ENCODE measurements around the gene ACTMAP. TPM values are rescaled to one million over a fixed set of nuclear protein-coding genes. Genes with fewer than 3 reads are reported as not detected.

The ACTMAP gene
- total RNA-seq, 1 experiment from 2014 or later, result 5.5 TPM

GRCh38 chr19:40798683-40799557 lies 48.6 kb upstream of the ACTMAP start, which contains the start of gene EGLN2:
EGLN2 (plus strand) TSS chr19:40799191; CDS start chr19:40800573, 1,382 bp downstream.
- H3K36me3 ChIP-seq (ENCODE audit: control insufficient read depth, insufficient read depth, low read length), result peaks cover 2% of the 10 kb centered on the region; the same call in 1 of the 2 replicates
- intact Hi-C loops (cut with micrococcal nuclease; ENCODE audit: unreplicated experiment) (no loop called here), in situ Hi-C loops (cut with HindIII; ENCODE audit: low pct_unique_long_range_greater_than_20kb, low sequenced_read_pairs) (no loop called here)
- H3K4me1 ChIP-seq (ENCODE audit: control insufficient read depth, insufficient read depth, low read length), result peaks cover 31% of the 10 kb centered on the region
- peak; percentile 6; the same call in 1 of the 2 replicates for TF ChIP-seq CTCF (IDR thresholded peaks at IDR 0.05)
- no peak for TF ChIP-seq REST (IDR thresholded peaks at IDR 0.05; ENCODE audit: insufficient read depth in 1 of 2, low read depth in 2 of 2, low read length in 1 of 2)
- TF ChIP-seq TCF7L2 (IDR thresholded peaks at IDR 0.05; ENCODE audit: low read depth, low read length), result no peak
- TF ChIP-seq POLR2AphosphoS5 (IDR thresholded peaks at IDR 0.05; ENCODE audit: low read depth, low read length), result no peak
- no peak for TF ChIP-seq SIN3A (IDR thresholded peaks at IDR 0.05; ENCODE audit: borderline replicate concordance, insufficient read depth, low read depth, low read length)
- CTCF ChIA-PET, result interaction anchor here (0.6 to 0.7 kb wide), 2 partner anchors 21 to 339 kb away, joined by 3 read pairs; no protein-coding TSS in a partner anchor
- peak within 1 kb of the TSS; percentile 65 to 76 for H3K4me3 ChIP-seq (ENCODE audit: low read depth in 2 of 2, low read length in 2 of 2)
- POLR2A ChIA-PET, result no interaction called here
- no TSS peak for BruUV-seq (replicated peaks)
- ATAC-seq, result peak; percentile 92
- DNase-seq (ENCODE audit: low read depth, low spot score), result peak; percentile 87
- H3K9me3 ChIP-seq (ENCODE audit: control insufficient read depth, insufficient read depth, low read depth, low read length), result no peaks in the 10 kb centered on the region
- H3K27me3 ChIP-seq (ENCODE audit: control insufficient read depth, insufficient read depth, low read length), result no peaks in the 10 kb centered on the region
- H3K27ac ChIP-seq (ENCODE audit: low read length), result peak within 1 kb of the TSS; percentile 85

- Histone ChIP-seq H3K4me3 (ENCODE audit: low read depth in 2 of 2, low read length in 2 of 2) (peak overlapping the region; percentile 53 to 72), H3K4me1 (ENCODE audit: control insufficient read depth, insufficient read depth, low read length) (peaks cover 23% of the 10 kb centered on the region), H3K27ac (ENCODE audit: low read length) (peak overlapping the region; percentile 81), H3K36me3 (ENCODE audit: control insufficient read depth, insufficient read depth, low read length) (peaks cover 2% of the 10 kb centered on the region; the same call in 1 of the 2 replicates), H3K9me3 (ENCODE audit: control insufficient read depth, insufficient read depth, low read depth, low read length) (no peaks in the 10 kb centered on the region), H3K27me3 (ENCODE audit: control insufficient read depth, insufficient read depth, low read length) (no peaks in the 10 kb centered on the region)
- intact Hi-C loops (cut with micrococcal nuclease; ENCODE audit: unreplicated experiment) (no loop called here), in situ Hi-C loops (cut with HindIII; ENCODE audit: low pct_unique_long_range_greater_than_20kb, low sequenced_read_pairs) (no loop called here)
- ChIA-PET POLR2A (no interaction called here), CTCF (interaction anchor here (0.6 to 0.7 kb wide), 2 partner anchors 11 to 20 kb away, joined by 3 to 6 read pairs; no protein-coding TSS in a partner anchor)
- no peak for DNase-seq (ENCODE audit: low read depth, low spot score)
- TF ChIP-seq CTCF (IDR thresholded peaks at IDR 0.05) (peak; percentile 65), TCF7L2 (IDR thresholded peaks at IDR 0.05; ENCODE audit: low read depth, low read length) (no peak)
- ATAC-seq, result peak; percentile 64
- BruUV-seq (replicated peaks), result no TSS peak
Observed at GRCh38 chr19:40797963-40798682, 47.8 kb upstream of the ACTMAP start.
